ENCODE measurements around the gene SLIT3.

DNA sequence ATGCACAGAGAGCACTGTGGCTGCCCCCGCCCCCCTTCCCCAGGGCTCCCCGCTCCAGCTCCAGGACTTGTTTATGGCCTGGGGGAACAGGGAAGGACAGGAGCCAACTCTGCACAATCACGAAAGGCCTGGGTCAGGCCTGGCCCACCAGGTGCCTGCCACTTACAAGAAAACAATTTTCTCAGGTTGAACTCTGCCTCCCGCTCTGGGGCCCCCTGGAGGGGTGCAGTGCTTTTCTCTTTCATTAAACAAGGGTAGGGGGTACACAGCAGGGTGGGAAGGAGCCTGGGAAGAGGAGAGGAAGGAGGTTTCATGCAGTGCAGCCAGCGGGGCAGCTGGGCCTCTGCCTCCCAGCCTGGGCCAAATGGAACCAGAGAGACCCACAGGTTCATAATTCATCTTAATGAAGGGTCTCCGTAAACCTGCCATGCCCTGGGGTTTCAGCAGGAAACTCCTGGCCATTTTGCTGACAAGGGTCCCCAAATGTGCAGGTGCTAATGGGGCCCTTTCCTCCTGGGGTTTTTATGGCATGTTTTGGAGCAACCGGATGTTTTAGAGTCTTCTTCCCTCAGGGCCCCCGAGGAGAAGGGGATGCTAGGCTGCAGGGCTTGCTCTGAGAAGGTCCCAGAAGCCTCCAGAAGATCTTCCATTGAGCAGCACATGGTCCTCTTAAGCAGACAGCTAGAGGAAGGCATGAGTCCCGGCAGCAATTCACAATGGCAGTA lies 219.8 kb downstream of the SLIT3 start:
- no peak for TF ChIP-seq POLR2A (IDR thresholded peaks at IDR 0.05)
- TF ChIP-seq, protein P1, sequence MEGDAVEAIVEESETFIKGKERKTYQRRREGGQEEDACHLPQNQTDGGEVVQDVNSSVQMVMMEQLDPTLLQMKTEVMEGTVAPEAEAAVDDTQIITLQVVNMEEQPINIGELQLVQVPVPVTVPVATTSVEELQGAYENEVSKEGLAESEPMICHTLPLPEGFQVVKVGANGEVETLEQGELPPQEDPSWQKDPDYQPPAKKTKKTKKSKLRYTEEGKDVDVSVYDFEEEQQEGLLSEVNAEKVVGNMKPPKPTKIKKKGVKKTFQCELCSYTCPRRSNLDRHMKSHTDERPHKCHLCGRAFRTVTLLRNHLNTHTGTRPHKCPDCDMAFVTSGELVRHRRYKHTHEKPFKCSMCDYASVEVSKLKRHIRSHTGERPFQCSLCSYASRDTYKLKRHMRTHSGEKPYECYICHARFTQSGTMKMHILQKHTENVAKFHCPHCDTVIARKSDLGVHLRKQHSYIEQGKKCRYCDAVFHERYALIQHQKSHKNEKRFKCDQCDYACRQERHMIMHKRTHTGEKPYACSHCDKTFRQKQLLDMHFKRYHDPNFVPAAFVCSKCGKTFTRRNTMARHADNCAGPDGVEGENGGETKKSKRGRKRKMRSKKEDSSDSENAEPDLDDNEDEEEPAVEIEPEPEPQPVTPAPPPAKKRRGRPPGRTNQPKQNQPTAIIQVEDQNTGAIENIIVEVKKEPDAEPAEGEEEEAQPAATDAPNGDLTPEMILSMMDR (IDR thresholded peaks at IDR 0.05) = no peak
